Measurements from ENCODE around the gene LIN7A. TPM values are rescaled to one million over a fixed set of nuclear protein-coding genes. Genes with fewer than 3 reads are reported as not detected.

LIN7A gene
- total RNA-seq, 1 donor: 6.5 TPM

DNA sequence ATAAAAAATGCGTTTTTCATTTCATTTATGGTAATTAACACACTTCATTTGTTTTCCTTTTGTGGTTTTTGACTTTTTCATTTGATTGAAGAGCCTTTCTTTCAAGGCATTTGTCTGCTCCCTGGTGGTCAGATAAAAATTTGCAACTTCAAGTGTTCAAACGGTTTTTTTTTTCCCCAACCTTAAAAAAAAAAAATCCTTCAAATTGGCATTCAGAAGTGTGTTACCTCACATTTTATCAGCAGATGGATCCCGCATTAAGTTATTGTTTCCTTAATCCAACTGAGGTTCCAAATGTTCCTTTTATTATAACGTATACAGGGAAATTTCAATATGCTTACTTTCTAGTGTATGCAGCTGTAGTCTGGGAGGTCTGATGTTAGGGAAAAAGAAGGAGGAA is 173.9 kb downstream of the LIN7A start:
- TF ChIP-seq, protein P1, sequence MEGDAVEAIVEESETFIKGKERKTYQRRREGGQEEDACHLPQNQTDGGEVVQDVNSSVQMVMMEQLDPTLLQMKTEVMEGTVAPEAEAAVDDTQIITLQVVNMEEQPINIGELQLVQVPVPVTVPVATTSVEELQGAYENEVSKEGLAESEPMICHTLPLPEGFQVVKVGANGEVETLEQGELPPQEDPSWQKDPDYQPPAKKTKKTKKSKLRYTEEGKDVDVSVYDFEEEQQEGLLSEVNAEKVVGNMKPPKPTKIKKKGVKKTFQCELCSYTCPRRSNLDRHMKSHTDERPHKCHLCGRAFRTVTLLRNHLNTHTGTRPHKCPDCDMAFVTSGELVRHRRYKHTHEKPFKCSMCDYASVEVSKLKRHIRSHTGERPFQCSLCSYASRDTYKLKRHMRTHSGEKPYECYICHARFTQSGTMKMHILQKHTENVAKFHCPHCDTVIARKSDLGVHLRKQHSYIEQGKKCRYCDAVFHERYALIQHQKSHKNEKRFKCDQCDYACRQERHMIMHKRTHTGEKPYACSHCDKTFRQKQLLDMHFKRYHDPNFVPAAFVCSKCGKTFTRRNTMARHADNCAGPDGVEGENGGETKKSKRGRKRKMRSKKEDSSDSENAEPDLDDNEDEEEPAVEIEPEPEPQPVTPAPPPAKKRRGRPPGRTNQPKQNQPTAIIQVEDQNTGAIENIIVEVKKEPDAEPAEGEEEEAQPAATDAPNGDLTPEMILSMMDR (IDR thresholded peaks at IDR 0.05; ENCODE audit: extremely low read depth, low read depth, low read length): peak; percentile 69
- H2AFZ ChIP-seq (ENCODE audit: low read length): peak overlapping the region; percentile 40
- no peak overlapping the region for H3K4me3 ChIP-seq (ENCODE audit: insufficient read depth, low read length)
- no peaks in the 10 kb centered on the region for H3K36me3 ChIP-seq (ENCODE audit: insufficient read depth, low read length)
- no peaks in the 10 kb centered on the region for H3K9me3 ChIP-seq (ENCODE audit: low read depth, low read length)
- DNase-seq (ENCODE audit: insufficient read length, low spot score, missing footprints): no peak
- peaks cover 4% of the 10 kb centered on the region for H3K4me1 ChIP-seq (ENCODE audit: insufficient read depth, low read length)
- no peak overlapping the region for H3K27ac ChIP-seq (ENCODE audit: low read depth, low read length)
- H3K27me3 ChIP-seq (ENCODE audit: insufficient read depth, low read length): no peaks in the 10 kb centered on the region
- no peaks in the 10 kb centered on the region for H3K79me2 ChIP-seq (ENCODE audit: insufficient read depth, low read length)
- peak overlapping the region; percentile 32 for H3K4me2 ChIP-seq (ENCODE audit: insufficient read depth, low read length)
- H4K20me1 ChIP-seq (ENCODE audit: insufficient read depth, low read length): no peaks in the 10 kb centered on the region

DNA sequence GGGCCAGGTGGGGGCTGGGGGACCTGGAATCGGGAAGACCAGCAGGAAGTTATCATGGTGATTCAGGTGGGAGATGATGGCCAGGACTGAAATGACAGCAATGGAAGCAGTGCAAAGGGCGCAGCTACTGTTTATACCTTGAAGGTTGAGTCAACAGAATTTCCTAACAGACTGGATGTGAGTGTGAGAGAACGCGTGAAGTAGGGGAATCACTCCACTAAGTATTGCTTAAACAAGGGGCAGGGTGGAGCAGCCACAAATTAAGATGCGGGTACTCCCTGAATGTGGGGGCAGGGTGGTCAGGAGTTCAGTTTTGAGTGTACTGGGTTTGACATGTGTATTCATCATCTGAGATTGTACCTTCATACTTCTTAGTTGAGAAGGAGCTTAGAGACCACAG is 175.9 kb downstream of the LIN7A start:
- no peak overlapping the region for H3K4me3 ChIP-seq (ENCODE audit: insufficient read depth, low read length)

DNA sequence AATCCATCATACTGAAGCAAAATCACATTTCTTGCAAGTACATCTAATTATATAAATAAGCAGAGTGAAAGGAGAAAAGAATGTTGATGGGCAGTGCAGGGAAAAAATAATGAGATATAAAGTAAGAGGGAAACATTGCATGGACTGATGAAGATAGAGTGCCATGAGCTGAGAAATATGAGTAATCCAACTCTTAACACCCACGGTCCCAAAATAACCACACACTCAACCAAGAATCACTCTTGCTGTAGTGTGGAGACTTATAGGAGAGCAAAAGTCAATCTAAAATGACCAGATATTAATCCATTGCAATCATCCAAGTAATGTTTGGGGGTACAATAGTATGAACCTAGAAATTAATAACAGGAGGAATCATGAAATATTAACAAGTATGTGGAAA is 180.9 kb downstream of the LIN7A start:
- H3K4me2 ChIP-seq (ENCODE audit: insufficient read depth, low read length): no peak overlapping the region
- H3K27ac ChIP-seq (ENCODE audit: low read depth, low read length): no peak overlapping the region
- no peaks in the 10 kb centered on the region for H3K36me3 ChIP-seq (ENCODE audit: insufficient read depth, low read length)
- no peak overlapping the region for H2AFZ ChIP-seq (ENCODE audit: low read length)
- H4K20me1 ChIP-seq (ENCODE audit: insufficient read depth, low read length): no peaks in the 10 kb centered on the region
- H3K79me2 ChIP-seq (ENCODE audit: insufficient read depth, low read length): no peaks in the 10 kb centered on the region
- no peaks in the 10 kb centered on the region for H3K9me3 ChIP-seq (ENCODE audit: low read depth, low read length)
- H3K27me3 ChIP-seq (ENCODE audit: insufficient read depth, low read length): no peaks in the 10 kb centered on the region
- no peak overlapping the region for H3K4me3 ChIP-seq (ENCODE audit: insufficient read depth, low read length)
- H3K4me1 ChIP-seq (ENCODE audit: insufficient read depth, low read length): peaks cover 18% of the 10 kb centered on the region
- peak; percentile 55 for DNase-seq (ENCODE audit: insufficient read length, low spot score, missing footprints)
- TF ChIP-seq, protein P1 (IDR thresholded peaks at IDR 0.05; ENCODE audit: extremely low read depth, low read depth, low read length): no peak

More for the DNA sequence above, 175.9 kb downstream of the LIN7A start:
- Histone ChIP-seq H2AFZ (ENCODE audit: low read length) (no peak overlapping the region), H3K9me3 (ENCODE audit: low read depth, low read length) (no peaks in the 10 kb centered on the region), H3K4me2 (ENCODE audit: insufficient read depth, low read length) (no peak overlapping the region), H4K20me1 (ENCODE audit: insufficient read depth, low read length) (no peaks in the 10 kb centered on the region), H3K79me2 (ENCODE audit: insufficient read depth, low read length) (no peaks in the 10 kb centered on the region), H3K27me3 (ENCODE audit: insufficient read depth, low read length) (no peaks in the 10 kb centered on the region), H3K4me1 (ENCODE audit: insufficient read depth, low read length) (peaks cover 18% of the 10 kb centered on the region), H3K36me3 (ENCODE audit: insufficient read depth, low read length) (no peaks in the 10 kb centered on the region), H3K27ac (ENCODE audit: low read depth, low read length) (no peak overlapping the region)
- no peak for DNase-seq (ENCODE audit: insufficient read length, low spot score, missing footprints)
- TF ChIP-seq, protein P1 (IDR thresholded peaks at IDR 0.05; ENCODE audit: extremely low read depth, low read depth, low read length): no peak

DNA sequence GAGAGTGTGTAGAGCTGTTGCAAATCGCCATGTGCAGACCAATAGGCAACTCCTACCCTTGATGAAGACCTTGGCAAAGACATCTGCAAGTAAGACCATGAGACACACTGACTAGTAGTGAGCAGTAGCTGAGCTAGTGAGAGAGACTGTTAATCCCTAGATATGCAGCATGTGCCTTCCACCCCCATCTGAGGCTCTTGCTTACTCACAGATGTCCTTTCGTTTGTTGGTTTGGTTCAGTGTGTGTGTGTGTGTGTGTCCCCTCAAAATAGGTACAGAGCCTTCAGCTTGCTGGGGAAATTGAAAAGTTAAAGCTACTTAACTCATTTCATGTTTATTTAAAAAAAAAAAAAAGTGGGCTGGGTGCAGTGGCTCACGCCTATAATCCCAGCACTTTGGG is 183.5 kb downstream of the LIN7A start:
- peaks cover 18% of the 10 kb centered on the region for H3K4me1 ChIP-seq (ENCODE audit: insufficient read depth, low read length)
- no peak overlapping the region for H2AFZ ChIP-seq (ENCODE audit: low read length)
- TF ChIP-seq, protein P1 (IDR thresholded peaks at IDR 0.05; ENCODE audit: extremely low read depth, low read depth, low read length): no peak
- no peaks in the 10 kb centered on the region for H3K79me2 ChIP-seq (ENCODE audit: insufficient read depth, low read length)
- H3K36me3 ChIP-seq (ENCODE audit: insufficient read depth, low read length): no peaks in the 10 kb centered on the region
- no peaks in the 10 kb centered on the region for H3K27me3 ChIP-seq (ENCODE audit: insufficient read depth, low read length)
- no peaks in the 10 kb centered on the region for H4K20me1 ChIP-seq (ENCODE audit: insufficient read depth, low read length)
- DNase-seq (ENCODE audit: insufficient read length, low spot score, missing footprints): no peak
- H3K4me2 ChIP-seq (ENCODE audit: insufficient read depth, low read length): no peak overlapping the region
- no peak overlapping the region for H3K4me3 ChIP-seq (ENCODE audit: insufficient read depth, low read length)
- H3K27ac ChIP-seq (ENCODE audit: low read depth, low read length): no peak overlapping the region
- no peaks in the 10 kb centered on the region for H3K9me3 ChIP-seq (ENCODE audit: low read depth, low read length)
